HL-60/S4 treated with phorbol 12-myristate 13-acetate at 8.2 ng/mL for 4 days and 3 days (cell line): ENCODE data around the gene MRPS33.
"Not testable (repeated sequence)": the region's sequence is repeated elsewhere in the genome, so short reads cannot be mapped to it uniquely, and the experiment has no call there.

Experiments used
- in situ Hi-C: fragments of 300-500 bp; cut with MboI; formaldehyde crosslinking; loops from 2 replicates; pipeline ENCODE4 v1.15.0; 2022; ENCODE audit warnings: low sequenced_read_pairs

Gene MRPS33

GRCh38 chr7:141014524-141015395 is at the start of gene MRPS33:
MRPS33 (minus strand) TSS chr7:141014952; CDS start chr7:141010633, 4,319 bp downstream.
- in situ Hi-C loops = loop anchor here (25.0 kb wide), 1 partner anchor 502 kb away; no protein-coding TSS in a partner anchor

- in situ Hi-C loops = no loop called here
These were observed 43.0 kb upstream of the MRPS33 start for GRCh38 chr7:141057788-141058187.

- in situ Hi-C loops = no loop called here
These were observed 40.4 kb upstream of the MRPS33 start for GRCh38 chr7:141055146-141055545.

- in situ Hi-C loops = no loop called here
These were observed 38.9 kb upstream of the MRPS33 start for GRCh38 chr7:141053626-141054025.

GRCh38 chr7:141045842-141046620 is 31.3 kb upstream of the MRPS33 start:
- in situ Hi-C loops = no loop called here

- in situ Hi-C loops = no loop called here
These were observed 30.5 kb upstream of the MRPS33 start for GRCh38 chr7:141045126-141045841.

- in situ Hi-C loops = no loop called here
These were observed 28.9 kb upstream of the MRPS33 start for GRCh38 chr7:141043616-141044015.

GRCh38 chr7:141042222-141043193 is 27.8 kb upstream of the MRPS33 start:
- in situ Hi-C loops = no loop called here

GRCh38 chr7:141039376-141039775 is 24.6 kb upstream of the MRPS33 start:
- in situ Hi-C loops = no loop called here

- in situ Hi-C loops = not testable (repeated sequence)
These were observed 23.3 kb upstream of the MRPS33 start for GRCh38 chr7:141038100-141038499.

- in situ Hi-C loops = not testable (repeated sequence)
These were observed 18.0 kb upstream of the MRPS33 start for GRCh38 chr7:141032539-141033323.

- in situ Hi-C loops = no loop called here
These were observed 14.0 kb upstream of the MRPS33 start for GRCh38 chr7:141028767-141029166.

GRCh38 chr7:141027043-141027442 is 12.3 kb upstream of the MRPS33 start:
- in situ Hi-C loops = no loop called here

GRCh38 chr7:141024668-141025067 is 9.9 kb upstream of the MRPS33 start:
- in situ Hi-C loops = loop anchor here (25.0 kb wide), 1 partner anchor 512 kb away; no protein-coding TSS in a partner anchor

- in situ Hi-C loops = loop anchor here (25.0 kb wide), 1 partner anchor 511 kb away; no protein-coding TSS in a partner anchor
These were observed 8.5 kb upstream of the MRPS33 start for GRCh38 chr7:141023295-141023694.

GRCh38 chr7:141017555-141017954 is 2.8 kb upstream of the MRPS33 start:
- in situ Hi-C loops = loop anchor here (25.0 kb wide), 1 partner anchor 505 kb away; no protein-coding TSS in a partner anchor

- in situ Hi-C loops = loop anchor here (25.0 kb wide), 1 partner anchor 504 kb away; no protein-coding TSS in a partner anchor
These were observed 1.6 kb upstream of the MRPS33 start for GRCh38 chr7:141016349-141016748.

- in situ Hi-C loops = loop anchor here (25.0 kb wide), 1 partner anchor 502 kb away; no protein-coding TSS in a partner anchor
These were observed 628 bp downstream of the MRPS33 start for GRCh38 chr7:141014125-141014523.

- in situ Hi-C loops = loop anchor here (25.0 kb wide), 1 partner anchor 501 kb away; no protein-coding TSS in a partner anchor
These were observed 1.4 kb downstream of the MRPS33 start for GRCh38 chr7:141013345-141013715.
